Activated CD4-positive, alpha-beta T cell treated with anti-CD3 and anti-CD28 coated beads for 24 hours (primary cell): ENCODE data around the gene TRIM49C.
"Not testable (repeated sequence)": the region's sequence is repeated elsewhere in the genome, so short reads cannot be mapped to it uniquely, and the experiment has no call there.

ENCODE experiments used
- DNase-seq, 2 donors: peaks; one replicate each; pipeline ENCODE4 v3.0.0-alpha.2; 2020; ENCODE audit warnings: low read depth in 2 of 2

The TRIM49C gene

GRCh38 chr11:90030806-90031205 lies at the start of gene TRIM49C:
Gene TRIM49C (plus strand): TSS chr11:90031106. CDS start chr11:90035212, 4,106 bp downstream.
- not testable (repeated sequence) for DNase-seq

GRCh38 chr11:90024184-90024583 lies 6.7 kb upstream of the TRIM49C start:
- not testable (repeated sequence) for DNase-seq

GRCh38 chr11:90051591-90052209 lies 20.8 kb downstream of the TRIM49C start:
- not testable (repeated sequence) for DNase-seq

GRCh38 chr11:90052311-90052710 lies 21.4 kb downstream of the TRIM49C start:
- DNase-seq = not testable (repeated sequence)

GRCh38 chr11:90053545-90053944 lies 22.6 kb downstream of the TRIM49C start:
- DNase-seq = not testable (repeated sequence)

- not testable (repeated sequence) for DNase-seq
These were observed 54.7 kb downstream of the TRIM49C start, which contains the start of gene UBTFL1 for GRCh38 chr11:90085650-90086049. Gene UBTFL1 (plus strand): TSS chr11:90085950. CDS start chr11:90085950, 0 bp downstream.

GRCh38 chr11:90088731-90089130 lies 57.8 kb downstream of the TRIM49C start:
- DNase-seq = not testable (repeated sequence)
